PC-9 (cell line): Measurements from ENCODE around the gene HEATR3. TPM values are rescaled to one million over a fixed set of nuclear protein-coding genes. Genes with fewer than 3 reads are reported as not detected.
"Not testable (repeated sequence)": the region's sequence is repeated elsewhere in the genome, so short reads cannot be mapped to it uniquely, and the experiment has no call there.

Experiments used
- BruUV-seq: library from RNA; stranded (reverse); fragments of 400-500 nt; replicated peaks from 2 replicates; lab custom pipeline; 2021; lab: Mats Ljungman, UMichigan
- CTCF ChIA-PET: fragments of 300-600 bp; sonication (Branson Sonifier 250); formaldehyde crosslinking; loops from one replicate; lab custom pipeline; 2022; ENCODE audit warnings: antibody characterized with exemption; lab: Charles Lee
- POLR2A ChIA-PET: fragments of 300-600 bp; sonication (Branson Sonifier 250); formaldehyde crosslinking; loops from one replicate; lab custom pipeline; 2022; ENCODE audit warnings: antibody characterized with exemption; ENCODE audit not compliant: unreplicated experiment; lab: Charles Lee
- DNase-seq, 2 experiments: peaks; one replicate each; pipeline versions ENCODE4 v3.0.0 to v3.0.0-alpha.2; 2015 to 2022; ENCODE audit warnings: mixed read lengths in 1 of 2
- H2AFZ ChIP-seq: fragments of 200-600 bp; sonication (generic); 2 replicates; pipeline ENCODE4 v1.8.1; 2017; ENCODE audit warnings: antibody characterized with exemption
- H3F3A ChIP-seq: fragments of 200-600 bp; sonication (generic); 2 replicates; pipeline ENCODE4 v1.8.1; 2017; ENCODE audit warnings: antibody characterized with exemption, mild to moderate bottlenecking, low read depth; ENCODE audit not compliant: insufficient read depth
- H3K27ac ChIP-seq: fragments of 200-600 bp; sonication (generic); 2 replicates; pipeline ENCODE4 v1.6.1; 2016; ENCODE audit warnings: mixed run types
- H3K27me3 ChIP-seq: fragments of 200-600 bp; sonication (generic); 2 replicates; pipeline ENCODE4 v1.6.1; 2016; ENCODE audit warnings: low read depth, mixed run types; ENCODE audit not compliant: insufficient read depth
- H3K36me3 ChIP-seq: fragments of 200-600 bp; sonication (generic); 2 replicates; pipeline ENCODE4 v1.6.1; 2016; ENCODE audit warnings: low read depth, mixed run types
- H3K4me1 ChIP-seq: fragments of 200-600 bp; sonication (generic); replicated peaks from 2 replicates; pipeline ENCODE4 v1.6.1; 2016; ENCODE audit warnings: mixed run types; ENCODE audit not compliant: insufficient read depth
- H3K4me2 ChIP-seq: fragments of 200-600 bp; sonication (generic); 2 replicates; pipeline ENCODE4 v1.6.1; 2017; ENCODE audit warnings: mixed run types
- H3K4me3 ChIP-seq: fragments of 200-600 bp; sonication (generic); 2 replicates; pipeline ENCODE4 v1.6.1; 2016; ENCODE audit warnings: mixed run types
- H3K79me2 ChIP-seq: fragments of 200-600 bp; sonication (generic); 2 replicates; pipeline ENCODE4 v1.6.1; 2017; ENCODE audit warnings: low read depth, mixed run types
- H3K9me2 ChIP-seq: fragments of 200-600 bp; sonication (generic); 2 replicates; pipeline ENCODE4 v1.8.1; 2017; ENCODE audit warnings: mild to moderate bottlenecking; ENCODE audit not compliant: insufficient read depth
- H3K9me3 ChIP-seq: fragments of 200-600 bp; sonication (generic); 2 replicates; pipeline ENCODE4 v1.8.1; 2016; ENCODE audit warnings: low read depth; ENCODE audit not compliant: insufficient read depth
- H4K20me1 ChIP-seq: fragments of 200-600 bp; sonication (generic); 2 replicates; pipeline ENCODE4 v1.8.1; 2017; ENCODE audit not compliant: insufficient read depth
- EZH2 ChIP-seq: fragments of 200-600 bp; sonication (generic); IDR thresholded peaks from 2 replicates; pipeline ENCODE4 v1.8.0; 2017; ENCODE audit warnings: antibody characterized with exemption, low read depth
- intact Hi-C: fragments of 100-400 bp; cut with micrococcal nuclease; formaldehyde crosslinking; loops from one replicate; pipeline ENCODE4 v1.10.0; 2022; ENCODE audit not compliant: unreplicated experiment
- total RNA-seq: library from RNA; stranded (reverse); gene quantifications from 2 replicates; pipeline ENCODE4 v1.2.3, GENCODE V29; 2021
- TF ChIP-seq, protein P1 (sequence below): fragments of 200-600 bp; sonication (generic); conservative IDR thresholded peaks from 2 replicates; pipeline ENCODE4 v1.6.1; 2017; ENCODE audit warnings: mixed run types, antibody characterized with exemption, mild to moderate bottlenecking, moderate library complexity

The HEATR3 gene
- total RNA-seq, 1 experiment from 2014 or later, result 14.3 TPM

DNA sequence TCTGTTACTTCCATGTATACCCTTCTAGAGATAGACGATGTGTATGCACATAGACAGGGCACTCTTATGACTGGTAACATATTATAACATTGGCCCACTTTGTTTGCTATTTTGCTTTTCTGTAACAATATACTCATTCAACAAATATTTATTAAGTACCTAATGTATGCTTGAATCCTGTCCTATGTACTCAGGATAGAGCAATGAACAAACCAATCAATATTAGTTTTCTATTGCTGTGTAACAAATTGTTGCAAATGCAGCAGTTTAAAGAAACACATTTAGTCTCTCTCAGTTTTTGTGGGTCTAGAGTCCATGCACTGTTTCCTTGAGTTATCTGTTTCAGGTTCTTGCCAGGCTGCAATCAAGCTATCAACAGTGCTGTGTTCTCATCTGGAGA, 57.6 kb downstream of the HEATR3 start:
- no TSS peak for BruUV-seq

DNA sequence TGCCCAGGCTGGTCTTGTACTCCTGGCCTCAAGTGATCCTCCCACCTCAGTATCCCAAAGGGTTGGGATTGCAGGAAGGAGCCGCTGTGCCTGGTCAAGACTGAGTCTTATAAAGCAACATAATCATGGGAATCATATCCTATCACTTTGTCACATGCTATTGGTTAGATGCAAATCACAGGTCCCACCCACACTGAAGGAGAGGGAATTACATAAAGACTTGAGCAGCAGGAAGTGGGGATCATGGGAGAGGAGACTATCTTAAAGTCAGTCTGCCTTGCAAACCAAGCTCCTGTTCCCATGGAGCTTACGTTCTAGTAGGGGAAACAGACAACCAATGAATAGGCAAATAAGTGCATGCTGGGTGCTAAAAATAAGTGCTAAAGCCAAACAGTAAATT, 59.0 kb downstream of the HEATR3 start:
- H3K9me3 ChIP-seq, result no peaks in the 10 kb centered on the region
- no peak overlapping the region for H2AFZ ChIP-seq
- no peak for DNase-seq
- intact Hi-C loops, result no loop called here
- H3K36me3 ChIP-seq, result no peaks in the 10 kb centered on the region
- no peaks in the 10 kb centered on the region for H4K20me1 ChIP-seq
- no peaks in the 10 kb centered on the region for H3F3A ChIP-seq
- no TSS peak for BruUV-seq
- POLR2A ChIA-PET, result no interaction called here
- H3K4me1 ChIP-seq, result no peaks in the 10 kb centered on the region
- no peak overlapping the region for H3K27ac ChIP-seq
- CTCF ChIA-PET, result no interaction called here
- H3K4me3 ChIP-seq, result no peak overlapping the region
- H3K4me2 ChIP-seq, result no peak overlapping the region
- no peaks in the 10 kb centered on the region for H3K9me2 ChIP-seq
- no peaks in the 10 kb centered on the region for H3K79me2 ChIP-seq
- TF ChIP-seq, protein P1, sequence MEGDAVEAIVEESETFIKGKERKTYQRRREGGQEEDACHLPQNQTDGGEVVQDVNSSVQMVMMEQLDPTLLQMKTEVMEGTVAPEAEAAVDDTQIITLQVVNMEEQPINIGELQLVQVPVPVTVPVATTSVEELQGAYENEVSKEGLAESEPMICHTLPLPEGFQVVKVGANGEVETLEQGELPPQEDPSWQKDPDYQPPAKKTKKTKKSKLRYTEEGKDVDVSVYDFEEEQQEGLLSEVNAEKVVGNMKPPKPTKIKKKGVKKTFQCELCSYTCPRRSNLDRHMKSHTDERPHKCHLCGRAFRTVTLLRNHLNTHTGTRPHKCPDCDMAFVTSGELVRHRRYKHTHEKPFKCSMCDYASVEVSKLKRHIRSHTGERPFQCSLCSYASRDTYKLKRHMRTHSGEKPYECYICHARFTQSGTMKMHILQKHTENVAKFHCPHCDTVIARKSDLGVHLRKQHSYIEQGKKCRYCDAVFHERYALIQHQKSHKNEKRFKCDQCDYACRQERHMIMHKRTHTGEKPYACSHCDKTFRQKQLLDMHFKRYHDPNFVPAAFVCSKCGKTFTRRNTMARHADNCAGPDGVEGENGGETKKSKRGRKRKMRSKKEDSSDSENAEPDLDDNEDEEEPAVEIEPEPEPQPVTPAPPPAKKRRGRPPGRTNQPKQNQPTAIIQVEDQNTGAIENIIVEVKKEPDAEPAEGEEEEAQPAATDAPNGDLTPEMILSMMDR, result no peak
- no peak for TF ChIP-seq EZH2
- H3K27me3 ChIP-seq, result no peaks in the 10 kb centered on the region

More for the DNA sequence above, 57.6 kb downstream of the HEATR3 start:
- DNase-seq, result no peak
- TF ChIP-seq EZH2, result no peak
- TF ChIP-seq, protein P1, result no peak
- POLR2A ChIA-PET, result no interaction called here
- Histone ChIP-seq H3K9me2 (no peaks in the 10 kb centered on the region), H3K4me3 (no peak overlapping the region), H3K27me3 (no peaks in the 10 kb centered on the region), H4K20me1 (no peaks in the 10 kb centered on the region), H3K4me1 (no peaks in the 10 kb centered on the region), H3K27ac (no peak overlapping the region), H3F3A (no peaks in the 10 kb centered on the region), H3K79me2 (no peaks in the 10 kb centered on the region), H3K9me3 (no peaks in the 10 kb centered on the region), H3K4me2 (no peak overlapping the region), H2AFZ (no peak overlapping the region), H3K36me3 (no peaks in the 10 kb centered on the region)
- intact Hi-C loops, result no loop called here
- CTCF ChIA-PET, result no interaction called here

DNA sequence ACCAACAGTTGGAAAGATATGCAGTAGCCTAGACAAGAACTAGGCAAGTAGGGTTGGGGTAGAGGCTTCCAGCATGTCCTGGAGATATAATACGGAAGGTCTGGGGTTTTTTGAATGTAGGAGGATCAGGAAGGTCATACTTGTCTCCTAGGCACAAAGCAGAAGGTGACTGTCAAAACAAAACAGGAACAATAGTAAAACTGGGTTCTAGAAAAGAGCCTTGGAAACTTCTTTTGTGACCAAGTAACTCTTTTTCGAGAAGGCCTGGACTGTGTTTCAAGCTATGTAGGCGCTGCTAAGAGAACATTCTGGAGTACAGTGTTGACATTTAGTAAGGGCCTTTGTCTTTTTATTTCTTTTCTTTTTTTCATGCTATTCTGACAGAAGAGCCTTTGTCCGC, 60.4 kb downstream of the HEATR3 start:
- intact Hi-C loops, result no loop called here
- DNase-seq, result no peak
- Histone ChIP-seq H3K9me2 (no peaks in the 10 kb centered on the region), H3K4me3 (no peak overlapping the region), H3K4me1 (no peaks in the 10 kb centered on the region), H3K4me2 (no peak overlapping the region), H3K36me3 (no peaks in the 10 kb centered on the region), H3K79me2 (no peaks in the 10 kb centered on the region), H3F3A (no peaks in the 10 kb centered on the region), H3K27ac (no peak overlapping the region), H2AFZ (no peak overlapping the region), H4K20me1 (no peaks in the 10 kb centered on the region), H3K27me3 (no peaks in the 10 kb centered on the region), H3K9me3 (no peaks in the 10 kb centered on the region)
- BruUV-seq, result no TSS peak
- no peak for TF ChIP-seq EZH2
- TF ChIP-seq, protein P1, result no peak
- ChIA-PET CTCF (no interaction called here), POLR2A (no interaction called here)

DNA sequence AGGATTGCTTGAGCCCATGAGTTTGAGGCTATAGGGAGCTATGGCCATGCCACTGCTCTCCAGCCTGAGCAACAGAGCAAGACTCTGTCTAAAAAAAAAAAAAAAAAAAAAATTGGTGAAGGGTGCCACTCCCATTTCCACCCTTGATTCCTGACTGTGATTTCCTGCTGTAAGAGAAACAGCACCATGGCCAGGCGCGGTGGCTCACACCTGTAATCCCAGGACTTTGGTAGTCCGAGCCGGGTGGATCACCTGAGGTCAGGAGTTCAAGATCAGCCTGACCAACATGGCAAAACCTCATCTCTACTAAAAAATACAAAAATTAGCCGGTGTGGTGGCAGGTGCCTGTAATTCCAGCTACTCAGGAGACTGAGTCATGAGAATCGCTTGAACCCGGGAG, 66.8 kb downstream of the HEATR3 start:
- H3K4me1 ChIP-seq, H2AFZ ChIP-seq, H3K4me3 ChIP-seq, H3K27ac ChIP-seq, H3K27me3 ChIP-seq, H3K36me3 ChIP-seq, H3F3A ChIP-seq, POLR2A ChIA-PET, H3K79me2 ChIP-seq, CTCF ChIA-PET, H3K4me2 ChIP-seq, H4K20me1 ChIP-seq, H3K9me2 ChIP-seq, DNase-seq, H3K9me3 ChIP-seq, BruUV-seq, intact Hi-C loops: not testable (repeated sequence)
